Activated B cell treated with CpG ODN at 0.5 μM for 24 hours (primary cell): ENCODE data around the gene UBL7. TPM values are rescaled to one million over a fixed set of nuclear protein-coding genes. Genes with fewer than 3 reads are reported as not detected.

Source experiments
- ATAC-seq: fragments of 200-7000 bp; cut with Tn5 transposase; one replicate; pipeline ENCODE4 v1.10.0; 2021; ENCODE audit warnings: low read depth, mild to moderate bottlenecking, moderate library complexity
- CTCF ChIA-PET: fragments of 350-600 bp; sonication (Branson Sonifier 250); formaldehyde crosslinking; loops from one replicate; lab custom pipeline; 2021; ENCODE audit warnings: antibody characterized with exemption; lab: Charles Lee
- POLR2A ChIA-PET: fragments of 350-600 bp; sonication (Branson Sonifier 250); formaldehyde crosslinking; loops from one replicate; lab custom pipeline; 2021; ENCODE audit warnings: antibody characterized with exemption; lab: Charles Lee
- DNase-seq: peaks from one replicate; pipeline ENCODE4 v3.0.0; 2022
- H3K27ac Mint-ChIP-seq: one replicate; pipeline ENCODE4 v1.8.0; 2020; ENCODE audit warnings: mixed read lengths
- H3K27me3 Mint-ChIP-seq: one replicate; pipeline ENCODE4 v1.8.0; 2021; ENCODE audit warnings: mixed read lengths
- H3K36me3 Mint-ChIP-seq: one replicate; pipeline ENCODE4 v1.8.0; 2021; ENCODE audit warnings: low read depth, mixed read lengths
- H3K4me1 Mint-ChIP-seq: one replicate; pipeline ENCODE4 v1.8.0; 2021; ENCODE audit warnings: mixed read lengths
- H3K4me3 Mint-ChIP-seq: one replicate; pipeline ENCODE4 v1.8.0; 2020; ENCODE audit warnings: mild to moderate bottlenecking, mixed read lengths
- H3K9me3 Mint-ChIP-seq: one replicate; pipeline ENCODE4 v1.8.0; 2020; ENCODE audit warnings: mixed read lengths
- intact Hi-C: fragments of 100-400 bp; cut with micrococcal nuclease; formaldehyde crosslinking; loops from one replicate; pipeline ENCODE4 v1.15.1; 2024
- total RNA-seq: library from RNA; stranded (reverse); gene quantifications from 2 replicates; pipeline ENCODE4 v1.2.3, GENCODE V29; 2022
- TF ChIP-seq, protein P1 (sequence below): fragments of 200-600 bp; IDR thresholded peaks from one replicate; pipeline ENCODE4 v1.8.0; 2022; ENCODE audit warnings: antibody characterized with exemption, mild to moderate bottlenecking

UBL7 gene
- total RNA-seq, 1 donor from 2014 or later: 48.8 TPM

DNA sequence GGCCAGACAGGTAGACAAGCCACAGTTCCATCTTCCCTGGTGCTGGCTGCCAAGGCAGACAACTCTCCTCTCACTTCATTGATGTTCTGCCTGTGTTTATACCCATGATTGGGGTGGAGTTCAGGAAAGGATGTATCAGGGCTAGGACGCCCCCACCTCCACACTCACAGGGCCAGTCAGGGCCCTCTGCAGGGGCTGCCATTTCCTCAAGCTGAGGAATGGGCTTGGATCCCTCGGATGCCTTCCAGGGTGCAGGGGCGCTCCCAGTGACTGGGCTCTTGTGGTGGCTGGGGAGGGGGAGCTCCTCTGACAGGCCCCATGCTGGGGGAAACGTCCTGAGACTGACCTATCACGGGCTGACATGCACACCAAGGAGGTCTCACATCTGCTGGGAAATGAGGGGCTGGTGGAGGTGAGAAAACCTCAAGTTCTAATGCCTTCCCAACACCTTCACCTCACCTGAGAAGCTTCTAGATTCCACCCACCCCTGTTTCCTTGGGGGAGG, 58.6 kb downstream of the UBL7 start:
- peak overlapping the region; percentile 73 for H3K4me3 Mint-ChIP-seq
- POLR2A ChIA-PET: interaction anchor here (1.0 to 16.5 kb wide), 11 partner anchors 9 to 385 kb away, joined by 3 to 563 read pairs (median 11); partner anchors contain the start of genes SEMA7A and UBL7
- TF ChIP-seq, protein P1, sequence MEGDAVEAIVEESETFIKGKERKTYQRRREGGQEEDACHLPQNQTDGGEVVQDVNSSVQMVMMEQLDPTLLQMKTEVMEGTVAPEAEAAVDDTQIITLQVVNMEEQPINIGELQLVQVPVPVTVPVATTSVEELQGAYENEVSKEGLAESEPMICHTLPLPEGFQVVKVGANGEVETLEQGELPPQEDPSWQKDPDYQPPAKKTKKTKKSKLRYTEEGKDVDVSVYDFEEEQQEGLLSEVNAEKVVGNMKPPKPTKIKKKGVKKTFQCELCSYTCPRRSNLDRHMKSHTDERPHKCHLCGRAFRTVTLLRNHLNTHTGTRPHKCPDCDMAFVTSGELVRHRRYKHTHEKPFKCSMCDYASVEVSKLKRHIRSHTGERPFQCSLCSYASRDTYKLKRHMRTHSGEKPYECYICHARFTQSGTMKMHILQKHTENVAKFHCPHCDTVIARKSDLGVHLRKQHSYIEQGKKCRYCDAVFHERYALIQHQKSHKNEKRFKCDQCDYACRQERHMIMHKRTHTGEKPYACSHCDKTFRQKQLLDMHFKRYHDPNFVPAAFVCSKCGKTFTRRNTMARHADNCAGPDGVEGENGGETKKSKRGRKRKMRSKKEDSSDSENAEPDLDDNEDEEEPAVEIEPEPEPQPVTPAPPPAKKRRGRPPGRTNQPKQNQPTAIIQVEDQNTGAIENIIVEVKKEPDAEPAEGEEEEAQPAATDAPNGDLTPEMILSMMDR: no peak
- H3K27ac Mint-ChIP-seq: peak overlapping the region; percentile 93
- H3K36me3 Mint-ChIP-seq: peaks cover 15% of the 10 kb centered on the region
- CTCF ChIA-PET: interaction anchor here (0.9 to 4.1 kb wide), 7 partner anchors 18 to 36 kb away, joined by 3 to 33 read pairs (median 14); no protein-coding TSS in a partner anchor
- H3K9me3 Mint-ChIP-seq: no peaks in the 10 kb centered on the region
- intact Hi-C loops: no loop called here
- H3K27me3 Mint-ChIP-seq: no peaks in the 10 kb centered on the region
- peaks cover 97% of the 10 kb centered on the region for H3K4me1 Mint-ChIP-seq
- ATAC-seq (no peak), DNase-seq (no peak)

GRCh38 chr15:74400915-74401757, 59.8 kb downstream of the UBL7 start:
- POLR2A ChIA-PET: interaction anchor here (0.6 to 16.5 kb wide), 9 partner anchors 11 to 387 kb away, joined by 3 to 563 read pairs (median 9); partner anchors contain the start of genes SEMA7A and UBL7
- CTCF ChIA-PET: interaction anchor here (1.1 to 4.1 kb wide), 4 partner anchors 16 to 39 kb away, joined by 3 to 33 read pairs (median 4); no protein-coding TSS in a partner anchor
- no peaks in the 10 kb centered on the region for H3K9me3 Mint-ChIP-seq
- H3K36me3 Mint-ChIP-seq: peaks cover 5% of the 10 kb centered on the region
- TF ChIP-seq, protein P1: no peak
- DNase-seq (no peak), ATAC-seq (no peak)
- peaks cover 98% of the 10 kb centered on the region for H3K4me1 Mint-ChIP-seq
- no peaks in the 10 kb centered on the region for H3K27me3 Mint-ChIP-seq
- intact Hi-C loops: no loop called here
- peak overlapping the region; percentile 93 for H3K27ac Mint-ChIP-seq
- peak overlapping the region; percentile 53 for H3K4me3 Mint-ChIP-seq

- Mint-ChIP-seq H3K4me1 (peaks cover 98% of the 10 kb centered on the region), H3K27ac (peak overlapping the region; percentile 93), H3K4me3 (peak overlapping the region; percentile 53), H3K36me3 (no peaks in the 10 kb centered on the region), H3K9me3 (no peaks in the 10 kb centered on the region), H3K27me3 (no peaks in the 10 kb centered on the region)
- TF ChIP-seq, protein P1: no peak
- POLR2A ChIA-PET: interaction anchor here (0.6 to 16.5 kb wide), 9 partner anchors 9 to 387 kb away, joined by 3 to 563 read pairs (median 7); partner anchors contain the start of gene SEMA7A
- intact Hi-C loops: no loop called here
- no peak for ATAC-seq
- no peak for DNase-seq
- CTCF ChIA-PET: interaction anchor here (1.1 to 4.1 kb wide), 4 partner anchors 15 to 40 kb away, joined by 3 to 33 read pairs (median 4); no protein-coding TSS in a partner anchor
Observed at GRCh38 chr15:74400313-74400860, 60.6 kb downstream of the UBL7 start.

GRCh38 chr15:74399511-74400312, 61.2 kb downstream of the UBL7 start:
- intact Hi-C loops: no loop called here
- H3K27ac Mint-ChIP-seq: peak overlapping the region; percentile 93
- POLR2A ChIA-PET: interaction anchor here (0.6 to 16.5 kb wide), 11 partner anchors 10 to 388 kb away, joined by 3 to 563 read pairs (median 5); partner anchors contain the start of gene SEMA7A
- H3K4me1 Mint-ChIP-seq: peaks cover 100% of the 10 kb centered on the region
- CTCF ChIA-PET: interaction anchor here (1.3 to 1.7 kb wide), 2 partner anchors 17 to 39 kb away, joined by 4 read pairs; no protein-coding TSS in a partner anchor
- H3K27me3 Mint-ChIP-seq: no peaks in the 10 kb centered on the region
- no peaks in the 10 kb centered on the region for H3K9me3 Mint-ChIP-seq
- peak overlapping the region; percentile 53 for H3K4me3 Mint-ChIP-seq
- DNase-seq (no peak), ATAC-seq (no peak)
- TF ChIP-seq, protein P1: no peak
- no peaks in the 10 kb centered on the region for H3K36me3 Mint-ChIP-seq
